Sigmoid colon (tissue), 7 donors: ENCODE results near the gene FBLN7. TPM values are rescaled to one million over a fixed set of nuclear protein-coding genes. Genes with fewer than 3 reads are reported as not detected.

Experiments used
- DNase-seq: peaks from one replicate; pipeline ENCODE4 v3.0.0-alpha.2; 2019
- H3K27ac ChIP-seq, 4 donors: fragments of 200-600 bp; sonication (generic); one replicate each; pipeline ENCODE4 v1.5.1; 2016 to 2019; ENCODE audit warnings: mild to moderate bottlenecking in 1 of 4
- H3K27me3 ChIP-seq, 3 donors: fragments of 200-600 bp; sonication (generic); one replicate each; pipeline ENCODE4 v1.5.1; 2019; ENCODE audit warnings: mild to moderate bottlenecking in 1 of 3
- H3K36me3 ChIP-seq, 4 donors: fragments of 200-600 bp; sonication (generic); one replicate each; pipeline ENCODE4 v1.5.1; 2016 to 2019
- H3K4me1 ChIP-seq, 4 donors: fragments of 200-600 bp; sonication (generic); one replicate each; pipeline ENCODE4 v1.5.1; 2017 to 2019
- H3K4me3 ChIP-seq, 4 donors: fragments of 200-600 bp; sonication (generic); one replicate each; pipeline ENCODE4 v1.5.1; 2017 to 2019; ENCODE audit warnings: mild to moderate bottlenecking in 2 of 4, moderate library complexity in 1 of 4
- H3K9me3 ChIP-seq, 4 donors: fragments of 200-600 bp in 3 of 4; sonication (generic) in 3 of 4; one replicate each; pipeline versions ENCODE4 v1.5.1 to v1.6.1; 2013 to 2019
- EP300 ChIP-seq, 4 donors: sonication (generic); formaldehyde crosslinking; IDR thresholded peaks; one replicate each; pipeline ENCODE4 v1.6.1; 2017; ENCODE audit warnings: antibody characterized with exemption in 4 of 4
- POLR2A ChIP-seq, 2 donors: fragments of 450-650 bp; IDR thresholded peaks; one replicate each; pipeline ENCODE4 v1.6.1; 2016; ENCODE audit warnings: antibody characterized with exemption in 2 of 2, mild to moderate bottlenecking in 2 of 2, moderate library complexity in 2 of 2
- POLR2AphosphoS5 ChIP-seq, 4 donors: sonication (generic); formaldehyde crosslinking; IDR thresholded peaks; one replicate each; pipeline ENCODE4 v1.6.1; 2017; ENCODE audit warnings: antibody characterized with exemption in 4 of 4
- WGBS, 2 donors: extraction: QIAGEN DNeasy Blood & Tissue Kit; methylation state at CpG; one replicate each; pipeline ENCODE4 v1.1.7; 2013; 5-methylcytosine and 5-hydroxymethylcytosine counted together
- intact Hi-C: fragments of 100-400 bp; cut with DNase I; formaldehyde crosslinking; loops from one replicate; pipeline ENCODE4 v1.15.1; 2023
- polyA plus RNA-seq, 3 donors: library from polyadenylated mRNA; stranded (reverse); fragments of 200-250 nt; gene quantifications; one replicate each; pipeline ENCODE4 v1.2.3, GENCODE V29; 2013
- total RNA-seq, 4 donors: library from RNA; depleted of rRNA; stranded (reverse); fragments of >200 nt; gene quantifications; one replicate each; pipeline ENCODE4 v1.1.0, GENCODE V29; 2016
- TF ChIP-seq, protein P1 (sequence below), 4 experiments: fragments of 450-650 bp in 3 of 4; fragments of 200-600 bp in 1 of 4; IDR thresholded peaks; one replicate each; pipeline ENCODE4 v1.5.1; 2016 to 2019; ENCODE audit warnings: antibody characterized with exemption in 4 of 4, mild to moderate bottlenecking in 3 of 4, moderate library complexity in 2 of 4
- donor health status: healthy with polysubstance abuse.
- donor health status: Bipolar disorder and iron deficiency.
- donor health status: healthy.

Gene FBLN7
- total and polyA plus RNA-seq, 7 donors, result 0.95 to 3.3 (median 1.1) TPM; not detected in 2

DNA sequence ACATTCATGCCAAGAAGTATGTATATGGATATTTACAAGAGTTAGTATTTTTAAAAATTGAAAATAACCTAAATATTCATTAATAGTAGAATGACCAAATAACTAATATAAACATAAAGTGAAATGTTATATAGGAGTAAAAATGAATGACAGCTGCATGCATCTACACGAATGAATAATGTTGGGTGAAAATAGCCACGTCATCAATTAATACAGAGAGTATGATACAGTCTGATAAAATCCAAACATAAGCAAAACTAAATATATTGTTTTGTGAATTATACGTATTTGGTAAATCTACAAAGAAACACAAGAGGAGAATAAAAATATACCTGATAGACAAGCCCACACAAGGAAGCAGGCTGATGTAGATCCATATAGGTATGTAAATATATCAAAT, 92.2 kb downstream of the FBLN7 start:
- no peaks in the 10 kb centered on the region for H3K4me1 ChIP-seq
- no peak overlapping the region for H3K27ac ChIP-seq
- no peak overlapping the region for H3K4me3 ChIP-seq
- WGBS, 2 donors, result 95 to 97% methylated on average over 3 of the region's 3 CpGs
- TF ChIP-seq EP300 (IDR thresholded peaks at IDR 0.05) (no peak), POLR2A (IDR thresholded peaks at IDR 0.05) (no peak), POLR2AphosphoS5 (IDR thresholded peaks at IDR 0.05) (no peak)
- TF ChIP-seq, protein P1, sequence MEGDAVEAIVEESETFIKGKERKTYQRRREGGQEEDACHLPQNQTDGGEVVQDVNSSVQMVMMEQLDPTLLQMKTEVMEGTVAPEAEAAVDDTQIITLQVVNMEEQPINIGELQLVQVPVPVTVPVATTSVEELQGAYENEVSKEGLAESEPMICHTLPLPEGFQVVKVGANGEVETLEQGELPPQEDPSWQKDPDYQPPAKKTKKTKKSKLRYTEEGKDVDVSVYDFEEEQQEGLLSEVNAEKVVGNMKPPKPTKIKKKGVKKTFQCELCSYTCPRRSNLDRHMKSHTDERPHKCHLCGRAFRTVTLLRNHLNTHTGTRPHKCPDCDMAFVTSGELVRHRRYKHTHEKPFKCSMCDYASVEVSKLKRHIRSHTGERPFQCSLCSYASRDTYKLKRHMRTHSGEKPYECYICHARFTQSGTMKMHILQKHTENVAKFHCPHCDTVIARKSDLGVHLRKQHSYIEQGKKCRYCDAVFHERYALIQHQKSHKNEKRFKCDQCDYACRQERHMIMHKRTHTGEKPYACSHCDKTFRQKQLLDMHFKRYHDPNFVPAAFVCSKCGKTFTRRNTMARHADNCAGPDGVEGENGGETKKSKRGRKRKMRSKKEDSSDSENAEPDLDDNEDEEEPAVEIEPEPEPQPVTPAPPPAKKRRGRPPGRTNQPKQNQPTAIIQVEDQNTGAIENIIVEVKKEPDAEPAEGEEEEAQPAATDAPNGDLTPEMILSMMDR (IDR thresholded peaks at IDR 0.05), result no peak
- no peaks in the 10 kb centered on the region for H3K9me3 ChIP-seq
- peaks cover 0 to 18% (median 0%) of the 10 kb centered on the region in 4 donors for H3K36me3 ChIP-seq
- DNase-seq, result no peak
- H3K27me3 ChIP-seq, result no peaks in the 10 kb centered on the region
- intact Hi-C loops, result no loop called here

Other genes starting within 250 kb of the FBLN7 start
- gene MERTK, start 239.8 kb upstream of the FBLN7 start, total RNA-seq, result 10 to 100 TPM; 14.4 to 31.6 (median 26.0) TPM
- 1 to 10 TPM; 2.4 to 6.2 (median 5.1) TPM for gene MERTK, start 239.8 kb upstream of the FBLN7 start, polyA plus RNA-seq
- 10 to 100 TPM; 16.7 to 36.7 (median 20.5) TPM for gene TMEM87B, start 83.1 kb upstream of the FBLN7 start, total RNA-seq
- gene TMEM87B, start 83.1 kb upstream of the FBLN7 start, polyA plus RNA-seq, result 10 to 100 TPM; 10.2 to 26.2 (median 12.0) TPM
- 10 to 100 TPM in 1 of 4 donors, 1 to 10 TPM in 3; 2.7 to 22.2 (median 7.4) TPM for gene ZC3H8, start 116.7 kb downstream of the FBLN7 start, total RNA-seq
- gene ZC3H8, start 116.7 kb downstream of the FBLN7 start, polyA plus RNA-seq, result 10 to 100 TPM in 1 of 3 donors, 1 to 10 TPM in 2; 4.2 to 10.2 (median 9.8) TPM
- 10 to 100 TPM; 13.2 to 27.1 (median 16.5) TPM for gene ZC3H6, start 137.2 kb downstream of the FBLN7 start, total RNA-seq
- 1 to 10 TPM in 1 of 3 donors, under 1 TPM in 2; 0.60 to 2.0 (median 0.69) TPM for gene ZC3H6, start 137.2 kb downstream of the FBLN7 start, polyA plus RNA-seq